HEK293T (cell line): ENCODE results near the gene CNPY1.

Experiments
- CTCF ChIA-PET: fragments of 350-600 bp; formaldehyde crosslinking; extraction: SDS; loops from one replicate; lab custom pipeline; 2021; ENCODE audit warnings: antibody characterized with exemption, inconsistent platforms; lab: Yijun Ruan, JAX
- POLR2A ChIA-PET: fragments of 350-600 bp; formaldehyde crosslinking; extraction: SDS; loops from one replicate; lab custom pipeline; 2020; ENCODE audit warnings: antibody characterized with exemption, inconsistent platforms; lab: Yijun Ruan, JAX
- DNase-seq: peaks from one replicate; pipeline ENCODE4 v3.0.0; 2012; ENCODE audit warnings: mixed read lengths; ENCODE audit errors: extremely low spot score
- ARNT ChIP-seq: fragments of 450-650 bp; IDR thresholded peaks from 2 replicates; pipeline ENCODE4 v1.6.1; 2017; ENCODE audit warnings: mild to moderate bottlenecking
- BHLHE40 ChIP-seq: fragments of 450-650 bp; IDR thresholded peaks from 2 replicates; pipeline ENCODE4 v1.6.1; 2016; ENCODE audit warnings: mild to moderate bottlenecking, moderate library complexity, borderline replicate concordance
- CTBP1 ChIP-seq: fragments of 450-650 bp; IDR thresholded peaks from 2 replicates; pipeline ENCODE4 v1.6.1; 2016; ENCODE audit warnings: borderline replicate concordance
- ELF4 ChIP-seq: fragments of 450-650 bp; IDR thresholded peaks from 2 replicates; pipeline ENCODE4 v1.6.1; 2017; ENCODE audit warnings: antibody characterized with exemption
- FOXA1 ChIP-seq: fragments of 450-650 bp; IDR thresholded peaks from 2 replicates; pipeline ENCODE4 v1.6.1; 2016; ENCODE audit warnings: mild to moderate bottlenecking
- FOXK2 ChIP-seq: fragments of 450-650 bp; IDR thresholded peaks from 2 replicates; pipeline ENCODE4 v1.6.1; 2016; ENCODE audit warnings: mild to moderate bottlenecking
- FOXM1 ChIP-seq: fragments of 450-650 bp; IDR thresholded peaks from 2 replicates; pipeline ENCODE4 v1.6.1; 2017; ENCODE audit warnings: mild to moderate bottlenecking, borderline replicate concordance
- HDGF ChIP-seq: fragments of 450-650 bp; IDR thresholded peaks from 2 replicates; pipeline ENCODE4 v1.6.1; 2017; ENCODE audit warnings: antibody characterized with exemption, borderline replicate concordance
- L3MBTL2 ChIP-seq: fragments of 450-650 bp; conservative IDR thresholded peaks from 2 replicates; pipeline ENCODE4 v1.6.1; 2016; ENCODE audit warnings: mild to moderate bottlenecking
- LEF1 ChIP-seq: fragments of 450-650 bp; IDR thresholded peaks from 2 replicates; pipeline ENCODE4 v1.6.1; 2017; ENCODE audit warnings: mild to moderate bottlenecking, borderline replicate concordance
- NFRKB ChIP-seq: fragments of 450-650 bp; IDR thresholded peaks from 2 replicates; pipeline ENCODE4 v1.6.1; 2016; ENCODE audit warnings: mild to moderate bottlenecking, moderate library complexity
- PKNOX1 ChIP-seq: fragments of 450-650 bp; IDR thresholded peaks from 2 replicates; pipeline ENCODE4 v1.6.1; 2016
- SP1 ChIP-seq: fragments of 450-650 bp; IDR thresholded peaks from 2 replicates; pipeline ENCODE4 v1.6.1; 2017
- SUZ12 ChIP-seq: fragments of 450-650 bp; IDR thresholded peaks from 2 replicates; pipeline ENCODE4 v1.6.1; 2016; ENCODE audit warnings: mild to moderate bottlenecking
- TARDBP ChIP-seq: fragments of 450-650 bp; IDR thresholded peaks from 2 replicates; pipeline ENCODE4 v1.6.1; 2016
- ZNF384 ChIP-seq: fragments of 450-650 bp; IDR thresholded peaks from 2 replicates; pipeline ENCODE4 v1.6.1; 2016

Gene CNPY1

GRCh38 chr7:155493744-155494538, 52.4 kb downstream of the CNPY1 start:
- TF ChIP-seq ARNT (no peak), NFRKB (no peak)
- DNase-seq = no peak
- ChIA-PET CTCF (no interaction called here), POLR2A (no interaction called here)

GRCh38 chr7:155491812-155492211, 54.5 kb downstream of the CNPY1 start:
- CTCF ChIA-PET = interaction anchor here (1.5 kb wide), 1 partner anchor 14 kb away, joined by 3 read pairs; no protein-coding TSS in a partner anchor

GRCh38 chr7:155490697-155491628, 55.4 kb downstream of the CNPY1 start:
- ChIA-PET CTCF (interaction anchor here (1.5 kb wide), 1 partner anchor 14 kb away, joined by 3 read pairs; no protein-coding TSS in a partner anchor), POLR2A (no interaction called here)
- DNase-seq = no peak
- TF ChIP-seq L3MBTL2 (no peak), FOXK2 (no peak), PKNOX1 (no peak), FOXM1 (no peak), CTBP1 (no peak), SP1 (no peak), ARNT (no peak), HDGF (no peak), ZNF384 (no peak), FOXA1 (no peak), NFRKB (no peak), TARDBP (no peak), ELF4 (no peak), BHLHE40 (no peak), LEF1 (no peak), SUZ12 (no peak)

More at GRCh38 chr7:155491812-155492211, 54.5 kb downstream of the CNPY1 start:
- no peak for DNase-seq
- POLR2A ChIA-PET = no interaction called here
- TF ChIP-seq SUZ12 (no peak), FOXK2 (no peak), NFRKB (no peak), CTBP1 (no peak), ELF4 (no peak), LEF1 (no peak), PKNOX1 (no peak), TARDBP (no peak), HDGF (no peak), SP1 (no peak), L3MBTL2 (no peak), ARNT (no peak), BHLHE40 (no peak), FOXM1 (no peak)

GRCh38 chr7:155489862-155490696, 56.3 kb downstream of the CNPY1 start:
- ChIA-PET POLR2A (interaction anchor here (0.7 kb wide), 1 partner anchor 318 kb away, joined by 3 read pairs; no protein-coding TSS in a partner anchor), CTCF (interaction anchor here (1.5 kb wide), 1 partner anchor 10 kb away, joined by 5 read pairs; no protein-coding TSS in a partner anchor)
- no peak for DNase-seq
- TF ChIP-seq FOXM1 (no peak), CTBP1 (no peak)

GRCh38 chr7:155489158-155489840, 57.1 kb downstream of the CNPY1 start:
- ChIA-PET POLR2A (interaction anchor here (0.7 to 1.0 kb wide), 2 partner anchors 17 to 319 kb away, joined by 3 read pairs; no protein-coding TSS in a partner anchor), CTCF (interaction anchor here (1.5 kb wide), 1 partner anchor 11 kb away, joined by 5 read pairs; no protein-coding TSS in a partner anchor)
- TF ChIP-seq NFRKB = no peak
- TF ChIP-seq FOXM1 = no peak
- no peak for TF ChIP-seq L3MBTL2
- TF ChIP-seq LEF1 = no peak
- no peak for TF ChIP-seq TARDBP
- no peak for TF ChIP-seq FOXA1
- no peak for TF ChIP-seq BHLHE40
- TF ChIP-seq ELF4 = no peak
- no peak for TF ChIP-seq ARNT
- no peak for TF ChIP-seq SUZ12
- TF ChIP-seq SP1 = no peak
- DNase-seq = no peak
